ENCODE results near the gene CRACR2B. TPM values are rescaled to one million over a fixed set of nuclear protein-coding genes. Genes with fewer than 3 reads are reported as not detected.

CRACR2B gene
- total RNA-seq (2022; extraction: Qiagen RNA extraction; ENCODE audit: low read depth) = 5.0 to 6.2 TPM (median 5.5 TPM) in 5 replicates

DNA sequence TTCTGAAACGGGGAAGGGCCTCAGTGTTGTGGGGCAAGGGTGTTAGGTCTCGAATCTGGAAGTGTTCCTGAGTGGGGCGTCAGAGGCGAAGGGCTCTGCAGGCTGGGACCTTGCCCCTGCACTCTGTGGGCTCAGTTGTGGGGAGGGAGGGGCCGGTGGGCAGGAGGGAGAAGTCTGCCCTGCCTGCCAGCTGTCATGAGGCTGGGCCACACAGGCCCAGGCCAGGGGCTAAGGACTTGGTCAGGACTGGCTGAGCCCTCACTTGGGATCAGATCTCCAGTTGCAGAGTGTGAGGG lies at the start of gene CRACR2B:
TSS of gene CRACR2B (plus strand) at position 23 of the 296 bp plus-strand sequence. CDS start 689 bp downstream, outside the sequence.

DNA sequence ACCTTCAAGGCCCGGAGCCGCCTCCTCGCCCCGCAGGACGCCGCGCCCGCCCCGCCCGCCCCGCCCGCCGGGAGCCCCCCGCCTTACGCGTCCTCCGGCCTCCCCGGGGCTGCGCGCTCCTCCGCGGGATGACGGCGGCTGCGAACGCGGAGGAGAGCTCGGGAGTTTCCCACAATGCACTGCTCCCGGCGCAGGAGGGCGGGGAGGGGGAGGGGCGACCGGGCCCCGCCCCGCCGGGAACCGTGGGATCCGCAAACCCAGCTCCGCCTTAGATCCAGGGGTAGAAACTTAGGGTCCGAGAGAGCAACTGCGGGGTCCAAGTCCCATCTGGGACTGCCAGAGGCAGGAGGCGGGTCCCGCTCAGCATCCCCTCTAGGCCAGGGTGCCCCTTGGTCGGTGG lies 37.8 kb upstream of the CRACR2B start, which contains the start of gene CEND1:
TSS of gene CEND1 (minus strand) at position 148 of the 400 bp plus-strand sequence. CDS start 1,514 bp downstream, outside the sequence.

GRCh38 chr11:798093-798713 lies 29.5 kb upstream of the CRACR2B start, which contains the start of gene SLC25A22:
Gene SLC25A22 (minus strand): TSS chr11:798281. CDS start chr11:795006, 3,275 bp downstream.

DNA sequence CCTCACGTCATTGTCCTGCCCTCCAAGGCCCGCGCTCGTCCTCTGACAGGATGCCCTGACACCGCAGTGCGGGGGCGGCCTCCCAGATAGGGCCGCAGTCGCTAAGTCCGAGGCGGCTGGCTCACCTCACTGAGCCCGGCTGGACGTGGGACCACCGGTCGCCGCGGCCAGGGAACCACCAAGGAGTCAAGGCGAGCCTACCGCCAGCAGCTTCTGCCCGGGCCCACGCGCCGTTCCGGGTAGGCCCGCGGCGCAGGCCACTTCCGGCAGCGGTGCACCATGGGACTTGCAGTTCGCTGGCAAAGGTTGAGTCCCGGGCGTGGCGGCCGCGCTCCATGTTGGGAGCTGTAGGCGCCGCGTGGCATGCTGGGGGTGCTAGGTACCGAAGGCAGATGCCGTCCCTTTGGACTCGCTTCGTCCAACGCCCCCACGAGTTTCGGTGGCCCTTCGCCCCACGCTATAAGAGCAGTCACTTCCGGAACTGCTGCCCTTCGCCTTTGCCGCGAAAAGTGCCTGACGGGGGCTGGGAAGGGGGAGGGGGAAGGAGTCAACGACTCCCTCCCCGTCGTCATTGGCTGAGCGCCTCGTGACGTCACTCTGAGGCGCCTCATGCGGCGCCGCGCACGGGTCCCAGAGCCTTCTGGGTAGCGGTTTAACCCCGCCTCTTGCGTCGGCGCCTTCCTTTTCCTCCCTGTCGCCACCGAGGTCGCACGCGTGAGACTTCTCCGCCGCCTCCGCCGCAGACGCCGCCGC lies 18.3 kb upstream of the CRACR2B start, which contains the start of gene RPLP2:
TSS of gene RPLP2 (plus strand) at position 681 of the 753 bp plus-strand sequence. CDS start 268 bp downstream, outside the sequence.

GRCh38 chr11:818396-819128 lies 9.2 kb upstream of the CRACR2B start, which contains the start of gene PNPLA2:
Gene PNPLA2 (plus strand): TSS chr11:818914. CDS start chr11:819719, 805 bp downstream.

DNA sequence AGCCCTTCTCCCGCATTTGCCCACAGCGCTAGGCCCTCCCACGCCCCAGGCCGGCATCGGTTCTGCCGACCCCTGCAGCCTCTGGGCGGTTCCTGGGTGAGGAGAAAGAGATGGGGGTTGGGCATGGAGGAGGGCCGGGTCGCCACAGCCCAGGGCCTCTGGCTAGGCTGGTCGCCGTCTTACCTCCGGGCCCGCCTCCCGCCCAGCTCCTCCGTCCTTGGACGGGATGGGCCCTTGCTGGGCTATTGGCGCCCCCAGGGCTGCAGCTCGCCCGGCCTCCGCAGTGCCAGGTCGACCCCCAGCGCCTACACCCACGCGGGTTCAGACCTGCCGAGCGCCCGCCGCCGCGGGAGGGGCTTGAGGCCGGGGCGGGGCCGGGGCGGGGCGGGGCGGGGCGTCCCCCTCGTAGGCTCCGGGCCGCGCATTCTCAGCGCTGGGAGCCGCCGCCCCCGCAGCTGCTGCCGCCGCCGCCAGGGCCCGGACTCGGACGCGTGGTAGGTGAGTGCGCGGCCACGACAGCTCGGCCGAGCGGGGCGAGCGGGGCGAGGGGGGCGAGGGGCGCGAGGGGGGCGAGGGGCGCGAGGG lies 4.9 kb downstream of the CRACR2B start, which contains the start of gene CD151:
TSS of gene CD151 (plus strand) at position 424 of the 585 bp plus-strand sequence. CDS start 3,118 bp downstream, outside the sequence.

DNA sequence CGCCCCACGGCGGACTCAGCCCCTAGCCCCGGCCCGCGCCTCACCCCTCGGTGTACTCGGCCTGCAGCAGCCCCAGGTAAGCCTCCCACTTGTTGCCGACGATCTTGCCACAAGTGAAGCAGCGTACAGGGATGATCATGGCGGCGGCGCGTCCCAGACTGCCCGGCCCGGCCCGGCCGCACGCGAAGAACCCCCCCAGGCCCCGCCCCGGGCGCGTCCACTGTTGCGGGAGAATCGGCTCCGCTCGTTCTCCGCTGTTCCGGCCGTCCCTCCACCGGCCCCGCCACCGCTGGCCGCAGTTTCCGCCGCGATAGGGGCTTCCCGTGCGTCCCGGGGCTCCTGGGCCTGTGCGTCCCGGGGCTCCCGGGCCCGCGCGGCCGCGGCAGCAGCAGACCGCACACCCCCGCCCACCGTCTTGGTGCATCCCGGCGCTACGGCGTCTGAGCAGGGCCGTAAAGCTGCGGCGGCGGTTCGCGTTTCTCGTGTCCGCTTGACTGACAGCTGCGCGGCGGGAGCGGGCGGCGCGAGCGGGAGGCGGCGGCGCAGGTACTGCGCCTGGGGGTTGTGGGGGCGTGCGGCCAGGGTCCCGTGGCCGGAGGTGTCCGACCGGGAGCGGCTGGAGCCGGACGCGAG lies 14.8 kb downstream of the CRACR2B start, which contains the start of the genes POLR2L and TSPAN4:
TSS of gene POLR2L (minus strand) at position 160 of the 633 bp plus-strand sequence. CDS start at position 139, 21 bp downstream.
TSS of gene TSPAN4 (plus strand) at position 483 of the 633 bp plus-strand sequence. CDS start 7,453 bp downstream, outside the sequence.

Other genes with a start within 250 kb of the CRACR2B start
- gene IRF7, start 212.0 kb upstream of the CRACR2B start, total RNA-seq (2022; extraction: Qiagen RNA extraction; ENCODE audit: low read depth) = 5.8 to 8.1 TPM (median 5.9 TPM) in 5 replicates
- 0.08 to 0.14 TPM (median 0.09 TPM) in 3 of 5 replicates, not detected in the others for gene CDHR5, start 203.0 kb upstream of the CRACR2B start, total RNA-seq (2022; extraction: Qiagen RNA extraction; ENCODE audit: low read depth)
- not detected in 5 replicates for gene SCT, start 200.7 kb upstream of the CRACR2B start, total RNA-seq (2022; extraction: Qiagen RNA extraction; ENCODE audit: low read depth)
- 0.10 to 0.41 TPM (median 0.24 TPM) in 5 replicates for gene DRD4, start 190.7 kb upstream of the CRACR2B start, total RNA-seq (2022; extraction: Qiagen RNA extraction; ENCODE audit: low read depth)
- 26.1 to 38.9 TPM (median 32.1 TPM) in 5 replicates for gene DEAF1, start 132.7 kb upstream of the CRACR2B start, total RNA-seq (2022; extraction: Qiagen RNA extraction; ENCODE audit: low read depth)
- 8.4 to 10.4 TPM (median 10.0 TPM) in 5 replicates for gene TMEM80, start 132.1 kb upstream of the CRACR2B start, total RNA-seq (2022; extraction: Qiagen RNA extraction; ENCODE audit: low read depth)
- gene EPS8L2, start 121.7 kb upstream of the CRACR2B start, total RNA-seq (2022; extraction: Qiagen RNA extraction; ENCODE audit: low read depth) = 76.9 to 131 TPM (median 114 TPM) in 5 replicates
- 394 to 439 TPM (median 414 TPM) in 5 replicates for gene TALDO1, start 80.5 kb upstream of the CRACR2B start, total RNA-seq (2022; extraction: Qiagen RNA extraction; ENCODE audit: low read depth)
- 36.6 to 48.9 TPM (median 44.7 TPM) in 5 replicates for gene GATD1, start 50.4 kb upstream of the CRACR2B start, total RNA-seq (2022; extraction: Qiagen RNA extraction; ENCODE audit: low read depth)
- 1.2 to 2.7 TPM (median 1.9 TPM) in 5 replicates for gene CEND1, start 37.8 kb upstream of the CRACR2B start, total RNA-seq (2022; extraction: Qiagen RNA extraction; ENCODE audit: low read depth)
- 21.8 to 34.9 TPM (median 34.1 TPM) in 5 replicates for gene SLC25A22, start 29.6 kb upstream of the CRACR2B start, total RNA-seq (2022; extraction: Qiagen RNA extraction; ENCODE audit: low read depth)
- 8.6 to 14.2 TPM (median 13.8 TPM) in 5 replicates for gene PIDD1, start 22.7 kb upstream of the CRACR2B start, total RNA-seq (2022; extraction: Qiagen RNA extraction; ENCODE audit: low read depth)
- 1,669 to 2,765 TPM (median 2,317 TPM) in 5 replicates for gene RPLP2, start 18.0 kb upstream of the CRACR2B start, total RNA-seq (2022; extraction: Qiagen RNA extraction; ENCODE audit: low read depth)
- 36.8 to 63.3 TPM (median 53.7 TPM) in 5 replicates for gene PNPLA2, start 9.0 kb upstream of the CRACR2B start, total RNA-seq (2022; extraction: Qiagen RNA extraction; ENCODE audit: low read depth)
- 811 to 833 TPM (median 824 TPM) in 5 replicates for gene CD151, start 5.0 kb downstream of the CRACR2B start, total RNA-seq (2022; extraction: Qiagen RNA extraction; ENCODE audit: low read depth)
- gene POLR2L, start 14.6 kb downstream of the CRACR2B start, total RNA-seq (2022; extraction: Qiagen RNA extraction; ENCODE audit: low read depth) = 586 to 744 TPM (median 634 TPM) in 5 replicates
- gene TSPAN4, start 14.9 kb downstream of the CRACR2B start, total RNA-seq (2022; extraction: Qiagen RNA extraction; ENCODE audit: low read depth) = 133 to 197 TPM (median 190 TPM) in 5 replicates
- gene CHID1, start 82.9 kb downstream of the CRACR2B start, total RNA-seq (2022; extraction: Qiagen RNA extraction; ENCODE audit: low read depth) = 71.0 to 80.8 TPM (median 73.7 TPM) in 5 replicates
- gene AP2A2, start 98.0 kb downstream of the CRACR2B start, total RNA-seq (2022; extraction: Qiagen RNA extraction; ENCODE audit: low read depth) = 33.0 to 41.4 TPM (median 36.8 TPM) in 5 replicates
- gene MUC6, start 208.8 kb downstream of the CRACR2B start, total RNA-seq (2022; extraction: Qiagen RNA extraction; ENCODE audit: low read depth) = 0.01 TPM in 1 of 5 replicates, not detected in the others
- 0.07 to 0.24 TPM (median 0.11 TPM) in 5 replicates for gene MUC2, start 247.0 kb downstream of the CRACR2B start, total RNA-seq (2022; extraction: Qiagen RNA extraction; ENCODE audit: low read depth)

All from A549 treated with GW870086 at 1 μM for 4 hours (cell line).